ENCODE data around the gene NHERF1. TPM values are rescaled to one million over a fixed set of nuclear protein-coding genes. Genes with fewer than 3 reads are reported as not detected.

The NHERF1 gene
- total and polyA plus RNA-seq, 4 donors = 18.3 to 58.2 (median 28.1) TPM

DNA sequence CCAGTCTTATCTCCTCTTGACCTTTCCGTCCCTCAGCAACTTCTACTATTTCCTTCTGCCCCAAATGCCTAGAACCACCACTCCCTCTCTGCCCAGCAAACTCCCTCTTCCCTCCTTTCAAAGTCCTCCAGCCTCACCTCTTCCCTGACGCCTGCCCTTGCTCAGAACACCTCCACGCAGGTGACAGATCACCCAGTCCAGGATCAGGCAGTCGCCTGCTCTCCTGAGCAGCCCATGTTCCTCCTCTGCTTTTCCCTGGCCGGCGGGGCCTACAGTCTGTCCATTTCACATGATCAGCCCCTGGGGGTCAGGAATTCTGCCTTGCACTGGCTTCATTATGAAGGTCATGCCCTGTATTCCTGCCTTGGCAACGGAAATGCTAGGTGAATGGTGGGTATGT, 36.1 kb upstream of the NHERF1 start:
- ATAC-seq (ENCODE audit: insufficient read depth, low FRiP score) (no peak), DNase-seq (no peak)
- peaks cover 0 to 4% (median 0%) of the 10 kb centered on the region in 5 donors for H3K4me1 ChIP-seq (ENCODE audit: control insufficient read depth in 5 of 5, insufficient read depth in 5 of 5, low read length in 5 of 5)
- H3K4me3 ChIP-seq = peak overlapping the region; percentile 2
- H3K27ac ChIP-seq (ENCODE audit: low read depth in 1 of 2, low read length in 1 of 2) = peak overlapping the region in 1 of 2 donors; percentile 26
- TF ChIP-seq CTCF (IDR thresholded peaks at IDR 0.05; ENCODE audit: control extremely low read depth, extremely low read depth) = no peak
- H3K9ac ChIP-seq (ENCODE audit: insufficient read depth in 1 of 2, low read length in 2 of 2) = no peak overlapping the region
- H3K36me3 ChIP-seq (ENCODE audit: control insufficient read depth in 4 of 4, insufficient read depth in 4 of 4, low read length in 4 of 4) = no peaks in the 10 kb centered on the region
- WGBS, 2 donors = 22 to 59% methylated on average over 7 of the region's 7 CpGs
- no peaks in the 10 kb centered on the region for H3K9me3 ChIP-seq (ENCODE audit: control insufficient read depth in 4 of 4, insufficient read depth in 3 of 4, low read length in 3 of 4)
- peaks cover 0 to 2% (median 2%) of the 10 kb centered on the region in 3 donors for H3K27me3 ChIP-seq (ENCODE audit: control insufficient read depth in 3 of 3, insufficient read depth in 3 of 3, low read length in 2 of 3)

- ATAC-seq (ENCODE audit: insufficient read depth, low FRiP score) (peak; percentile 61), DNase-seq (peak in 1 of 3 donors; percentile 11)
- Histone ChIP-seq H3K27me3 (ENCODE audit: control insufficient read depth in 3 of 3, insufficient read depth in 3 of 3, low read length in 2 of 3) (peaks cover 0 to 2% (median 2%) of the 10 kb centered on the region in 3 donors), H3K9me3 (ENCODE audit: control insufficient read depth in 4 of 4, insufficient read depth in 3 of 4, low read length in 3 of 4) (no peaks in the 10 kb centered on the region), H3K4me1 (ENCODE audit: control insufficient read depth in 5 of 5, insufficient read depth in 5 of 5, low read length in 5 of 5) (peaks cover 0 to 4% (median 0%) of the 10 kb centered on the region in 5 donors), H3K36me3 (ENCODE audit: control insufficient read depth in 4 of 4, insufficient read depth in 4 of 4, low read length in 4 of 4) (no peaks in the 10 kb centered on the region), H3K9ac (ENCODE audit: insufficient read depth in 1 of 2, low read length in 2 of 2) (no peak within 1 kb of the TSS), H3K4me3 (peak within 1 kb of the TSS; percentile 2), H3K27ac (ENCODE audit: low read depth in 1 of 2, low read length in 1 of 2) (peak within 1 kb of the TSS in 1 of 2 donors; percentile 26)
- no peak for TF ChIP-seq CTCF (IDR thresholded peaks at IDR 0.05; ENCODE audit: control extremely low read depth, extremely low read depth)
- 21 to 64% methylated on average over 8 of the region's 8 CpGs for WGBS, 2 donors
Observed at GRCh38 chr17:74712756-74713155, 35.7 kb upstream of the NHERF1 start, which contains the start of gene CD300LF. CD300LF (minus strand) TSS chr17:74712923; CDS start chr17:74712866, 57 bp downstream.

DNA sequence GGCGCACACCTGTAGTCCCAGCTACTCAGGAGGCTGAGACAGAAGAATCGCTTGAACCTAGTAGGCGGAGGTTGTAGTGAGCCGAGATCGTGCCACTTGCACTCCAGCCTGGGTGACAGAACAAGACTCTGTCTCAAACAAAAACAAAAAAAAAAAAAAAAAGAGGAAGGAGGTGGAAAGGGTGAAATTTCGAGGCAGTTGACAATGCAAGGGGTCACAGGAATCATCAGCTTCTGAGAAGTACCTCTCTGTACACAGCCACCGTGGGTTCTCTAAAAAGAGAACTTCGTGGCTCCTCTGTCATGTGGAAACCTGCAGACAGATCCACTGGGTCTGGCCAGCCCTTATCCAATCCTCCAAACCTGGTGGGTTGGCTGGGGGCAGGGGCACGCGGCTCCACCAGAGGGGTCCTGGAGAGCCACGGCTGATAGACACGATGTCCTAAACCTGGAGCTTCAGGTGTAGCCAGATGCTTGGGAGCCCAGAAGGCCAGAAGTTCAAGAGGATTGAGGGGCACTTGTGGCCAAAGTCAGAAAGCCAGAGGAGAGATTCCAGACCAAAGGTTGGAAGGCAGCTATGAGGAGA, 35.2 kb upstream of the NHERF1 start:
- Histone ChIP-seq H3K27me3 (ENCODE audit: control insufficient read depth in 3 of 3, insufficient read depth in 3 of 3, low read length in 2 of 3) (peaks cover 0 to 2% (median 2%) of the 10 kb centered on the region in 3 donors), H3K4me1 (ENCODE audit: control insufficient read depth in 5 of 5, insufficient read depth in 5 of 5, low read length in 5 of 5) (peaks cover 0 to 4% (median 0%) of the 10 kb centered on the region in 5 donors), H3K36me3 (ENCODE audit: control insufficient read depth in 4 of 4, insufficient read depth in 4 of 4, low read length in 4 of 4) (no peaks in the 10 kb centered on the region), H3K27ac (ENCODE audit: low read depth in 1 of 2, low read length in 1 of 2) (no peak overlapping the region), H3K9ac (ENCODE audit: insufficient read depth in 1 of 2, low read length in 2 of 2) (no peak overlapping the region), H3K4me3 (no peak overlapping the region), H3K9me3 (ENCODE audit: control insufficient read depth in 4 of 4, insufficient read depth in 3 of 4, low read length in 3 of 4) (no peaks in the 10 kb centered on the region)
- DNase-seq = no peak
- 61 to 71% methylated on average over 12 of the region's 12 CpGs for WGBS, 2 donors
- no peak for TF ChIP-seq CTCF (IDR thresholded peaks at IDR 0.05; ENCODE audit: control extremely low read depth, extremely low read depth)
- ATAC-seq (ENCODE audit: insufficient read depth, low FRiP score) = no peak

All from lung (tissue), 12 donors.